Measurements from ENCODE around the gene GJD4.

DNA sequence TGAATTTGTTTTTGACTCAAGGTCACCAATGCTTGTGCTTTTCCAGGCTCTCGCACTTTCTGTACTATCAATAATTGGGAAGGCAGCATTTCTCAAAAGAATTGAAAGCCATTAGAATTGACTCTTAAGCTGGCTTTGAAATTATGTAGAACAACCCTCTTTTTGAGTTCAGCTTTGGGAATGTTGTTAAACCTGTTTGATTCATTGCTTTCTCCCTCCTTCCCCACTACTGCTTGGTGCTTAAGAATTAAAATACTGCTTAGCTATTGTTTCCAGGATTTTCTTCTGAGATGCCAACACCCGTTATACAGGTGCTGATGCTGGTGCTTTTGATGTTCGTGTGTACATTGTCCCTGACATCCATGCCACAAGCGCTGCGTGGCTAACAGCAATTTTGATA, 52.5 kb downstream of the GJD4 start:
- TF ChIP-seq POLR2AphosphoS5 (IDR thresholded peaks at IDR 0.05; ENCODE audit: low read depth, low read length): no peak
- no peak for TF ChIP-seq POLR2A (IDR thresholded peaks at IDR 0.05; ENCODE audit: low read depth, low read length)

Measured in GM12892 (cell line).